HG02763 (cell line): ENCODE measurements around the gene FAM120C.

Experiments
- ATAC-seq: cut with Tn5 transposase; IDR thresholded peaks from one replicate; pipeline ENCODE4 v1.9.1; 2021; ENCODE audit warnings: mild to moderate bottlenecking, moderate library complexity; ENCODE audit not compliant: unreplicated experiment

Gene FAM120C, protein sequence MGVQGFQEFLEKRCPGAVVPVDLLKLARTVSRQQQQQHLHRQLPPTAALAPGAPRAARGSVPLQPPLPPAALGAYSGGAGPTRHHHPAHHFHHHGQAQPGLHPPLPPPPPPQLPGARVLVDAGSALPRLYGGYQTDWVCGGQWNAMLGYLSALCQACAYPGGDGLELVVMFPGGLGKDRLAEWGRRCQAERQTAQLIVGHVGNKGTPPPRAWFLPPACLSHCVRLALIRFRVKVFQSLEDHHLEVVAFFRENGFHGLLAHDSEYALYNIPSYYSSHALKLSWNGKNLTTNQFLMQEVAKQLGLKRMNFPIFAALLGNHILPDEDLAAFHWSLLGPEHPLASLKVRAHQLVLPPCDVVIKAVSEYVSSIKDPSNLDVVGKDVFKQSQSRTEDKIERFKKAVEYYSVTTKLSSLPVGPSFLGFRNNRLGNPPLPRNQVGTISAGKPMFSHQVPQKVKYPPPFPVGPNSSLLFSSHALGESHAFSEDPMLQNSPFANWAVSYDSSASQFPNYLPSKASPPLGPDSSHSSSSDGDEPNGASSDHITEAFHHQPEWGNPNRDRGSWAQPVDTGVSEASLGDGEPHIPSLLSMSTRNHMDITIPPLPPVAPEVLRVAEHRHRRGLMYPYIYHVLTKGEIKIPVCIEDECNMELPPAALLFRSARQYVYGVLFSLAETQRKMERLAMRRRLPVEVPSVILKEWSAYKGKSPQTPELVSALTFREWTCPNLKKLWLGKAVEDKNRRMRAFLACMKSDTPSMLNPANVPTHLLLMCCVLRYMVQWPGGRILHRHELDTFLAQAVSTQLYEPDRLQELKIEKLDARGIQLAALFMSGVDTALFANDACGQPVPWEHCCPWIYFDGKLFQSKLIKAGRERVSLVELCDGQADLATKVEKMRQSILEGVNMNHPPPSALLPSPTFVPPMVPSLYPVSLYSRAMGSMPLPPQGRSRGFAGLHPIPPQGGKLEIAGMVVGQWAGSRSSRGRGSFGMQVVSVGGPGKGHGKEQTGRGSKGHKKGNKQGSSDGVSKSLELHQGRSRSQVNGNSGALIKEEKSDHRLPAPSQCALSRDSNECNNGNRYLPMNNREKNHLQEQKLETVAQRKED

DNA sequence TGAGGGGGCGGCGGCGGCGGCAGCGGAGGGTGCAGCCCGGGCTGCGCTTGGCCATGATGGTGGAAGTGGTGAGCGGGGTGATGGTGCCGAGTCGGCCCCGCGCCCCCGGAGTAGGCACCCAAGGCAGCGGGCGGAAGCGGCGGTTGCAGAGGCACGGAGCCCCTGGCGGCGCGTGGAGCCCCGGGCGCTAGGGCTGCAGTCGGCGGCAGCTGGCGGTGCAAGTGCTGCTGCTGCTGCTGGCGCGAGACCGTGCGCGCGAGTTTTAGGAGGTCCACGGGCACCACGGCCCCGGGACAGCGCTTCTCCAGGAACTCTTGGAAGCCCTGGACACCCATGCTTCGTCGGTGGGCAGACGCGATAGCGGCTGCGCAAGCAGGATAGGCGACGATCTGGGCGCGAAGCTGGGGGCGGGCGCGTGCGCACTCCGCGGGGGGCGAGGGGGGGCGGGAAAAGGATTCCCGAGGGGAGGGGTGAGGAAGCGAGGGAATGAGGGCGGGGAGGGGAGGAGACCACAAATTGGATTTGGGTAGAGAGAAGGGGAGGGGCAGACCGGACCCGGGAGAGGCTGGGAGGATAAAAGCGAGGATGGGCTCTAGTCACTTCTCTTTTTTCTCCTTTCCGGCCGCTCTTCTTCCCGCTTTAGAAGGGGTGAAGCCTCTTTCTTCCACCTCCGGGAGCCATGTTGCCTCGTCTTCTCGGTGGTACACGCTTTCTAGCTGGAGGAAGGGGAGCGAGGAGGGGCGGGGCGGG lies at the start of gene FAM120C:
TSS of gene FAM120C (minus strand) at position 391 of the 750 bp plus-strand sequence. CDS start at position 335, 56 bp downstream.
- ATAC-seq: peak; percentile 62

DNA sequence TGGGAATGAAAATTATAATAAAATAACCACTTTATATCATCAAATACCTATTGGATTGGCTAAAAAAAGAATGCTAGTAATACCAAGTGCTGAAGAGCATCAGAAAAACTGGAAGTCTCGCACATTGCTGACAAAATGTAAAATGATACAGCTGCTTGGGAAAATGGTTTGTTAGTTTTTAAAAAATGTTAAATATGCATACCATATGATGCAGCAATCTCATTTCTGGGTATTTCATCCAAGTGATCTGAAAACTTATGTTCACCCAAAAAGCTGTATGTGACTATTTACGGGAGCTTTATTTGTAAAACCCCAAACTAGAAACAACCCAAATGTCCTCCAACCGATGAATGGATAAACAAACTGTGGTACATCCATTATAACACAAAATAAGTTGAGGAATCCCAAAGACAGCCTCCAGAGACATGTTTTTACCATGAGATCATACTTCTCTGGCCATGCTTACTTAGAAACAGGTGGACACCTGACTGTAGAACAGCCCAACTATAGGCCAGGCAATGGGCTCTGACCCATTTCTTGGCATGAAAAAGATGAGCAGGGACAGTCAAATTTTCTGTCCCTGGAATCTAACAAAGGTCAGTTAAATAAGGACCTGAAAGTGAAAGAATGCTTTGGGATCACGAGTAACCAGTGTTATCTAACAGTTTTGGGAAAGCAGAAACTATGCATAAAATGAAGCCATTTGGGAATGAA lies 47.5 kb upstream of the FAM120C start:
- ATAC-seq: no peak

DNA sequence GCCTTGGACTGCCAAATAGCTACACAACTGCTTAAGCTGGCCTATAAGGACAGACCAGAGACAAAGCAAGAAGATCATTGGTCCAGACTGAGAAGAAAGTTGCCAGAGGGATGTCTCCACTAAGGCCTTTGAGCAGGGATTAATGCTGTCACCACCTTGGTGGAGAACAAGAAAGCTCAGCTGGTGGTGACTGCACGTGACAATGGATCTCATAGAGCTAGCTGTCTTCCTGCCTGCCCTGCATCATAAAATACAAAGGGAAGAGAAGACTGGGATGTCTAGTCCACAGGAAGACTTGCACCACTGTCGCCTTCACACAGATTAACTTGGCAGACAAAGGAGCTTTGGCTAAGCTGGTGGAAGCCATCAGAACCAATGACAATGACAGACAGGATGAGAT lies 40.5 kb upstream of the FAM120C start:
- no peak for ATAC-seq

DNA sequence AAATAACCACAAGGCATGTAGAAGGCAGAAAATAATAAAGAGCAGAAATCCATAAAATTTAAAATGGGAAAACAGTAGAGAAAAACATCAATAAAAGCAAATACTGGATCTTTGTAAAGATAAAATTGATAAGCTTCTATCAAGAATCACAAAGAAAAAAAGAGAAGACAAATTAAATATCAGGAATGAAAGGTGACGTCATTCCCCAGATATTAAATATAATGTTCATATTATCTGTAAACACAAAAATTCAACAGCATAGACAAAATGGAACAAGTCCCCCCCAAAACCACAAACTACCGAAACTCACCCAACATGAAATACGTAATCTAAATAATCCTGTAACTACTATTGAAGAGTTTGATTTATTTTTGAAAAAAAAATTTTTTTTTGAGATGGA lies 30.5 kb upstream of the FAM120C start:
- no peak for ATAC-seq

DNA sequence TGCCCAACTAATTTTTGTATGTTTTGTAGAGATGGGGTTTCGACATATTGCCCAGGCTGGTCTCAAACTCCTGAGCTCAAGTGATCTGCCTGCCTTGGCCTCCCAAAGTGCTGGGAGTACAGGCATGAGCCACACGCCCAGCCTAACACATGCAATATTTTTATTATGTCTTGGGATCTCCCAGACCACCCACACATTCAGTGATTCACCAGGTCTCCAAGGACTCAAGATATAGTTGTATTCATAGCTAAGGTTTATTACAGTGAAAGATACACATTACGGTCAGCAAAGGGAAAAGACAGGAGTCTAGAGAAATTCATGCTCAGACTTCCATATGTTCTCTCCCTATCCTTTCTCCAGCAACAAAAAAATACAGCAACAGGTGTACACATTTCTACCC lies 25.5 kb upstream of the FAM120C start:
- ATAC-seq: no peak

DNA sequence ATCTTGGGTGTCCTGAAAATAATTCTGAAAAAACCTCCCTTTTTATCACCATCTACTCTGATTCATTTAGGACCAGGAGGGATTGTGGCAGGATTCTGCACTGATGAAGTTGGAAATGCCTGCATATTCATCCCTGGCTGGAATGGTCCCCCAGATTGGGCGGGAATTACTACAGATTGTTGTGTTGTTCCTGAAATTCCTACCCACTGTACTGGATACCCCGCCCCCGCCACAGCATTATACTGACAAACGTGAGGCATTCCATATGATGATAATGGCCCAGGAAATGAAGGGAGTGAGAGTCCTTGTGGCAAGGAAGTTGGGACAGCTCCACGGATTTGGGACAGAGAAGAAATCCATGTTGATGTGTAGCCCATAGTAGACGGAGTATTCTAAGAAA lies 15.2 kb upstream of the FAM120C start:
- no peak for ATAC-seq

DNA sequence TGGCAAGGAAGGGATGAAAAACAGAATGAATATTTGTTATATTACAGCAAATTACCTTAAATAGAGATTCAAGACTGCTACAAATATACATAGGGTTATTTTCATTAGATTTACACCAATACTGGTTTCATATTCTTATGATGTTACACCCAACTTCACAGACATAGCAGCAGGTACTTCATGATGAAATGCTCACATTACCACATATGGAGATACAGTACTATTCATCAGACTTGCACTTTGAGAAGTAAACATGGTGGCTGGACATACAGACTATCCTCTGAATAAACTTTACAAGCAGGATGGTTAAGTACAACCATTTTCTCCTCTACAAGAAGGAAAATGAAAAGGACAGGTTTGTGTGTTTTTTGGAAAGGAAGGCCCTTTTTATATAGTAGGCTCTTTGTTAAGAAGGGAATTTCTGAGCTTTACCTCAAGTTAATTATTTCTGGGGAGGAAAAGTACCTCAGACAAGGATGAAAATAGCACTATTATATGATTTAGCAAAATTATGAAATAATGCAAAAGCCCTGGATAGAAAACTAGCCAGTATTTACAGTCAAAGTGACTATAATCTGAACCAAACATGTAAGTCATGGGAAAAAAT lies 12.0 kb upstream of the FAM120C start:
- no peak for ATAC-seq

DNA sequence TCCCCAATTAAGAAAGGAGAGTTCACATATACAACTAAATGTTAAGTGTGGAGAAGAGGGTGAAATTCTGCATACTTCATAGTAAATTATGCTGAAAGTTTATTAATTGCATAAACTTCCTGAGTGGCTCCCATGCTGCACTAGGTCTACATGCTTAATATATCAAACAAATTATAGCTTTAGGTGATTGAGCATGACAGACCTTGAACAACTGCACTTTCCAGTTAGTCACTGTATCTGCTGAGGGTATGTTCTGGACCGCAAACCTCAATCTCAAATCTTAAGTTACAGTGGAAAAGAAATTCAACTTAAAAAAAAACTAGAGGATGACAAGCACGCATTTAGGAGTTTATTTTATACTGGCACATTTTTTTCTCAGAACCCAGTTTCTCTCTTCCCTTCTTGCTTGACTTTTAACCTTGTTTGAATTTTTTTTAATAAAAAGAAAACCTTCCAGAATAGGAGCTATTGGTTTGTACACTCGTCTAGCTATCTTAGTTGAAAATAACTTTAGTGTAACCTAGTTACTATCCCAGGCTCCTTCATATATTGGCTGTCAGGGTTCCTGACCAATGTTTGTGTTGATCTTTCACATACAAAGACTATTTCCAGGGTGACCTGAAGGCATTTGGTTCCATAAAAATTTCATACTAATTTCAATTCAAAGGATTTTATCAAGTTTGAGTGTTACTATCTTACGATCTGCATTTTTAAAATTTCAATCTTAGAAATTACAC lies 10.2 kb upstream of the FAM120C start:
- no peak for ATAC-seq

DNA sequence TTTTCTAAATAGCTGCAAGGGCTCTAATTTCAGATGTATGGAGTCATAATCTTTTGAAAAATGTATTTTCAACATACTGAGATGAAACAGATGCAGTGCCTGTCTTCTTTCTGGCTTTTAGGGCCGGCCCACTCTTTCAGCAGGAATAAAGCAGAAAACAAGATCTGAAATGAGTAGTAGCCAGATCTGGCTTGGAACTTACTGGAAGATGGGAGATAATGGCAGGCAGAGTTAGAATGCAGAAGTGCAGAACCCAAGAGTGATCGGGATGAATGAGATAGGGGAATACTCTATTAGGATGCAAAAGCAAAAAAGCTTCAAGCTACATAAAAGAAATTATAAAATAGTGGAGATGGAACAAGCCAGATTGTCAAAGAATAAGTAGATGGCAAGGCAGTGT lies 1.4 kb upstream of the FAM120C start:
- ATAC-seq: no peak

DNA sequence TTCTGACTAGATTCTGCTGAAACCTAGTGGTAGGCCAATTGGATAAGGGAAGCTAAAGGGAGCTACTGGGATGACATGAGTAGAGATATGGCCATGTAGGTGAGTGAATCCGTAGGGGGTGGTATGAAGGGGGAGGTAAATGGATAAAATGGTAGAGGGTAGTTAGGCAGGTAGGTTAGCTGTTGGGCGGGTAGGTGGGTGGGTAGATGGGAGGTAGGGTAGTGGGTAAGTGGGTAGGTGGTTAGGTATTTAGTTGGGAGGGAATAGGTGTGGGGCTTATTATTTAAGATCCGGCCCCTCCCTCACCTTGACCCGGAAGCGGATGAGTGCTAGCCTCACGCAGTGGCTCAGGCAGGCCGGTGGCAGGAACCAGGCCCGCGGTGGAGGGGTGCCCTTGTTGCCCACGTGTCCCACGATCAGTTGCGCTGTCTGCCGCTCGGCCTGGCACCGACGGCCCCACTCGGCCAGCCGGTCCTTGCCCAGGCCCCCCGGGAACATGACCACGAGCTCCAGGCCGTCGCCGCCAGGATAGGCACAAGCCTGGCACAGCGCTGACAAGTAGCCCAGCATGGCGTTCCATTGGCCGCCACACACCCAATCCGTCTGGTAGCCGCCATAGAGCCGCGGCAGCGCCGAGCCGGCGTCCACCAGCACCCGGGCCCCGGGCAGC lies 725 bp downstream of the FAM120C start:
- ATAC-seq: peak; percentile 56

DNA sequence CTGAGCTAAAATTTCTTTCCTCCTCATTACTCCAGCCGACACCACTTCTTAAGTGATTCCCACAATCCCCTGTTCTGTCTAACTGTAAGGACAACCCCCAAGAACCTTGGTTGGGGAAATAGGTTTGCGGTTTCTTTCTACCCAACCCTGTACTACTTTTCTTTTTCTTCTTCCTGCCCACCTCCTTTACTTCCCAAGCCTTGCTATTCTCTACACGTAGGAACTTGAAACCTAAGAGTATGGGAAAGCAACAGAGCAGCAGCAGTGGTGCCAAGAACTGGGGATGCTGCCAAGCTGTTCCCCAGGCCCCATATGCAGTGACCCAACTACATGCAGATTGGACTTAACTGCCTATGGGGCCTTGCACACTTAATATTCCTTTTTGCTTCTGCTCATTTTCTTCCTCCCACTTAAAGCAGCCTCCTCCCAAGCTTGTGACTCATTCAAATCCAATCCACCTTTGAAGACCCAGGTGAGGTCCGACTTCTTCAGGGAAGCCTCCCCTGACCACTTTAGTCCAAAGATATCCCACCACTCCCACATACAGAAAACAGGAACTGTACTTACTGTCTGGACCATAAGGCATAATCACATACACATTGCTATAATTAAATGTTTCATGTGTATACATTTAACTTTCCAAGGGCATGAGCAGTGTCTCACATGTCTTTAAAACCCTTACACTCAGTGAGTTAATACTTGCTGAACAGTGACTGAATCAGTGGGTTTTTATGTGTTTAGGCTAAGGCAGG lies 1.7 kb downstream of the FAM120C start:
- no peak for ATAC-seq

DNA sequence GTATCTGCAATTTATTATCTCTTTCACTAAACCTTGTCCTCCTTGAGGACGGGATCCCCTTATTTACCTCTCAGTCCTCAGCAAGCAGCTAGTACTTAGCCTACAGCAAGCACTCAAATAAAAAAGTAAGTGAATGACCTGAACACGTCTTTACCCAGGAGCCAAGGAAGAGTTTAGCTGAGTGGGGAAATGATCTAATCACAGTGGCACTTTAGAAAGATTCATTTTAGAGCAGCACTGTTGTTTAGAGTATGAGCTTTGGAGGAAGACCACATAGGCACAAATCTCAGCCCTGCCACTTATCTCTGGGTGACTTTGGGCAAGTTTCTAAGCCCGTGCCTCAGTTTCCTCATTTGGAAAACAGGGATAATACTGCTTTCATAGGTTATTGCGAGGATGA lies 2.7 kb downstream of the FAM120C start:
- no peak for ATAC-seq

DNA sequence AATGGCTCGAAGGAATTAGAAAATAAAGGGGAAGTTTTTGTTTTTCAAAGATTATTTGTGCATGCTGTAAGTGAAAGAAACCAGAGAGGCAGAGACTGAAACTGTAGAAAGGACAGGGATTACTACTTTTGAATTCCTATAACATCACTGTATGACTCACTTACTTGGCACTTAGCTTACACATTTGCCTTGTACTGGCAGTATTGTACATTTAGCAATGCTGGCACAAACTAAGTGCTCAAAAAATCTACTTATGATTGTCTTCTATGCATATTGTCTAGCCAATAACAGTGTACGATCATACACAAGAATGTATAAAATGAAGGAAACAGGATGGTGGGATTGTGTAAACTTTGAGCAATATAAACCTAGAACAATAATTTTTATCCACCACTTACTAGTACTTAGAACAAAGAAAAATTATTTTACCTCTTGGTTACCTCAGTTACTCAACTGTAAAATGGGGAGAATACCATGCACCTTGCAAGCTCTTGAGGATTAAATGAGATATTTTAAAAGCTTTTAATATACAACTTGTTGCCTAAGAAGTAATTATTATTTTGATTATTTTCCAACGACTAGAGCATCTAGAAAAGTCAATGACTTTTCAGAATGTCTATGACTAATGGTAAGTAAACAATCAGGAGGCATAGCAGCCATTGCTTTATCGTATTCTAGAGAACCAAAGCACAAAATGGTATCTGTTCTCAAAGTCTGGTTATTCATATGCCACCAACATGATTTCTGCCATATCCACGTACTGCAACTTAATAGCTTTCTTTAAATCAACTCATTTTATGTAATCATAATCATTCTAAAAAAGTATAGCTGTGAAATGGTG lies 4.7 kb downstream of the FAM120C start:
- ATAC-seq: no peak

DNA sequence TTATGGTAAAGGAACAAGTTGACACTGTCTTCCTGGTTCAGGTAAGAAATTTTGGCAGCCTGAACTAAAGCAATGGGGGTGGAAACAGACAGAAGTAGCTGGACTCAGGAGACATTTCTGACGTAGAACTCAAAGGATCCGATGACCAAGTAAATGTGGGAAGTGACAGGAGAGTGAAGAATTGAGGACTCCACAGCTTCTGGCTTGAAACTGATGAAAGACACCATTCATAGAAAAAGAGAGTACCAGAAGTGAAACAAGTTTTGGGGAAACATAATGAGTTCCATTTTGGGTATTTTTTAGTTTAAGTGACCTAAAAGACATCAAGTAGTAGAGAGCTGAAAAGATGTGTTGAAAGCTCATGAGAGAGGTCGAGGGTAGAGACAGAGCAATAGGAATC lies 5.7 kb downstream of the FAM120C start:
- ATAC-seq: no peak

DNA sequence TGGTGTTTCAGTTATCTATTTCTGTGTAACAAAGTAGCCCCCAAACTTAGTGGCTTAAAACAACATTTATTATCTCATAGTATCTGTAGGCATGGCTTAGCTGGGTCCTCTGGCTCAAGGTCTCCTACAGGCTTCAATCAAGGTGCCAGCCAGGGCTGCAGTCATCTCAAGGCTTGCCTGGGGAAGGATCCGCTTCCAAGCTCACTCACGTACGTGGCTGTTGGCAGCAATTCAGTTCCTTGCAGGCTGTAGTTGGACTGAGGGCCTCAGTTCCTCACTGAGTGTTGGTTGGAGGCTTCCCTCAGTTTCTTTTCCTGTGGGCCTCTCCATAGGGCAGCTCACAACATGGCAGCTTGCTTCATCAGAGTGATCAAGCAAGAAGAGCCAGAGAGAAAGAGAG lies 9.3 kb downstream of the FAM120C start:
- no peak for ATAC-seq

DNA sequence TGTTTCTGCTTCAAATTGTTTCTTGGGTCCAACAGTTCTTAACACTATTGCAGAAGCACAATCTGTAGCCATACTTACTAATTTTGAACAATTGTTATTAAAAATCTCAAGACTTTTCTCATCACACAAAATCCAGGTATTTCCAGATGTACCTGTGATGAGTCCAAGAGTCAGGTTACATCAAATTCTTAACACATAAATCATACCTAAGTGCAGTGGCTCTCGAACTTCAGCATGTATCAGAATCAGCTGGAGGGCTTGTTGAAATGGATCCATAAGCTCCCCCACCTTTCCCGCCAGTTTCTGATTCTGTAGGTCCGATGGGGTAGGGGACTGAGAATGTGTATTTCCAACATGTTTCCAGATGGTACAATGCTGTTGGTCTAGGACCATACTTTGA lies 10.6 kb downstream of the FAM120C start:
- ATAC-seq: no peak
